GM20000 (cell line): ENCODE results near the gene ZC3H7A.
"Not testable (repeated sequence)": the region's sequence is repeated elsewhere in the genome, so short reads cannot be mapped to it uniquely, and the experiment has no call there.

Experiments used
- DNase-seq: peaks from one replicate; pipeline ENCODE4 v3.0.0; 2012; ENCODE audit warnings: low spot score
- CTCF ChIP-seq: IDR thresholded peaks from 2 replicates; pipeline ENCODE4 v1.5.1; 2012; ENCODE audit warnings: mild to moderate bottlenecking, control low read depth; ENCODE audit errors: extremely low read depth, missing control alignments

Gene ZC3H7A

DNA sequence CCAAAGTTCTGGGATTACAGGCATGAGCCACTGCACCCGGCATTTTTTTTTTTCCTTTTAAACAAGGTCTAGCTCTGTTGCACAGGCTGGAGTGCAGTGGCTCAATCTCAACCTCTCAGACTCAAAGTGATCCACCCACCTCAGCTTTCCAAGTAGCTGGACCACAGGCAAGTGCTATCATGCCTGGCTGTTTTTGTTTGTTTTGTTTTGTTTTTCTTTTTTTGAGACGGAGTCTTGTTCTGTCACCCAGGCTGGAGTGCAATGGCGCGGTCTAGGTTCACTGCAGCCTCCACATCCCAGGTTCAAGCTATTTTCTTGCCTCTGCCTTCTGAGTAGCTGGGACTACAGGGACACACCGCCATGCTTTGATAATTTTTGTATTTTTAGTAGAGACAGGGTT is 19.1 kb upstream of the ZC3H7A start:
- no peak for DNase-seq
- no peak for TF ChIP-seq CTCF

DNA sequence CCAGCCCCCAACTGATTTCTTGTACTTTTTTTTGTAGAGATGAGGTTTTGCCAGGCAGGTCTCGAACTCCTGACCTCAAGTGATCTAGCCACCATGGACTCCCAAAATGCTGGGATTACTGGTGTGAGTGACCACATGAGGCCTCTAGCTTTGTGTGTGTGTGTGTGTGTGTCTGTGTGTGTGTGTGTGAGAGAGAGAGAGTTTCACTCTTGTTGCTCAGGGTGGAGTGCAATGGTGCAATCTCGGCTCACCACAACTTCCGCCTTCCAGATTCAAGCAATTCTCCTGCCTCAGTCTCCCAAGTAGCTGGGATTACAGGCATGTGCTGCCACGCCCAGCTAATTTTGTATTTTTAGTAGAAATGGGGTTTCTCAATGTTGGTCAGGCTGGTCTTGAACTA is 17.7 kb upstream of the ZC3H7A start:
- DNase-seq: not testable (repeated sequence)

DNA sequence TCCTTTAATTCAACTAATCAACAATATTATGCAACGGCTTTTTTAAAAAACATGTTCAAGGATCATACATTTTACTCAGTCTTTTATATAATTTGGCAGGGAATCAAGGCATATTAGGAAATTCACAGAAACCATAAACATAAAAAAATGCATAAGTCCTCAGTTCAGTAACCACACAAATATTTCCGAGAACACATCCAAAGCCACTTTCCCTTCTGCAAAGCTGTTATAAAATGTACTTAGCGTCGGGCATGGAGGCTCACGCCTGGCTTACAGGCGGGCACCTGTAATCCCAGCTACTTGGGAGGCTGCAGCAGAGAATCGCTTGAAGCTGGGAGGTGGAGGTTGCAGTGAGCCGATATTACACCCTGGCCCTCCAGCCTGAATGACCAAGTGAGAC is 9.7 kb upstream of the ZC3H7A start:
- no peak for TF ChIP-seq CTCF
- DNase-seq: no peak

- DNase-seq: no peak
Measured at GRCh38 chr16:11805556-11805955, 8.5 kb upstream of the ZC3H7A start.

GRCh38 chr16:11801481-11802021 is 4.5 kb upstream of the ZC3H7A start:
- no peak for DNase-seq
- TF ChIP-seq CTCF: no peak

More at GRCh38 chr16:11805556-11805955, 8.5 kb upstream of the ZC3H7A start:
- TF ChIP-seq CTCF: no peak

- DNase-seq: no peak
- TF ChIP-seq CTCF: no peak
Measured at GRCh38 chr16:11800382-11800718, 3.3 kb upstream of the ZC3H7A start.

- TF ChIP-seq CTCF: no peak
- no peak for DNase-seq
Measured at GRCh38 chr16:11799509-11800381, 2.7 kb upstream of the ZC3H7A start.

GRCh38 chr16:11799017-11799381 is 1.9 kb upstream of the ZC3H7A start:
- no peak for DNase-seq
- no peak for TF ChIP-seq CTCF
